GM13977 (cell line): ENCODE data around the gene FOXP4.

Experiments used
- DNase-seq: peaks from one replicate; pipeline ENCODE4 v3.0.0; 2012; ENCODE audit warnings: low spot score
- CTCF ChIP-seq: IDR thresholded peaks from 2 replicates; pipeline ENCODE4 v1.5.1; 2012; ENCODE audit warnings: mild to moderate bottlenecking, control low read depth; ENCODE audit not compliant: insufficient read depth; ENCODE audit errors: extremely low read depth, missing control alignments
- in situ Hi-C: fragments of 300-500 bp; cut with MboI; formaldehyde crosslinking; loops from one replicate; pipeline ENCODE4 v1.12.0; 2022; ENCODE audit warnings: low sequenced_read_pairs, low pct_unique_long_range_greater_than_20kb, mixed read lengths, inconsistent platforms; ENCODE audit not compliant: unreplicated experiment

The FOXP4 gene

GRCh38 chr6:41597246-41598000, 51.2 kb downstream of the FOXP4 start:
- no peak for DNase-seq
- in situ Hi-C loops: no loop called here
- no peak for TF ChIP-seq CTCF

GRCh38 chr6:41598670-41599014, 52.5 kb downstream of the FOXP4 start:
- no peak for DNase-seq
- in situ Hi-C loops: no loop called here
- no peak for TF ChIP-seq CTCF

- TF ChIP-seq CTCF: no peak
- no peak for DNase-seq
- in situ Hi-C loops: no loop called here
Measured at GRCh38 chr6:41599015-41599851, 53.1 kb downstream of the FOXP4 start.

GRCh38 chr6:41599852-41600445, 53.8 kb downstream of the FOXP4 start:
- no peak for DNase-seq
- in situ Hi-C loops: no loop called here
- no peak for TF ChIP-seq CTCF

- no peak for DNase-seq
- in situ Hi-C loops: no loop called here
- no peak for TF ChIP-seq CTCF
Measured at GRCh38 chr6:41600499-41601247, 54.5 kb downstream of the FOXP4 start.

GRCh38 chr6:41601248-41601549, 55.0 kb downstream of the FOXP4 start:
- no peak for DNase-seq
- in situ Hi-C loops: no loop called here
- no peak for TF ChIP-seq CTCF
